GM12873 (cell line): Measurements from ENCODE around the gene NFATC2.

ENCODE experiments used
- CTCF ChIP-seq: IDR thresholded peaks from 2 replicates; pipeline ENCODE4 v1.5.1; 2012; ENCODE audit warnings: low read depth, mild to moderate bottlenecking, moderate library complexity, low read length, control low read depth; ENCODE audit not compliant: insufficient read depth; ENCODE audit errors: missing control alignments

Gene NFATC2

GRCh38 chr20:51376111-51376510 is 166.4 kb downstream of the NFATC2 start:
- no peak for TF ChIP-seq CTCF

- TF ChIP-seq CTCF, result no peak
Measured at GRCh38 chr20:51375561-51375960, 167.0 kb downstream of the NFATC2 start.

- TF ChIP-seq CTCF, result no peak
Measured at GRCh38 chr20:51374961-51375360, 167.6 kb downstream of the NFATC2 start.

GRCh38 chr20:51374456-51374830 is 168.1 kb downstream of the NFATC2 start:
- TF ChIP-seq CTCF, result no peak

GRCh38 chr20:51373713-51374455 is 168.6 kb downstream of the NFATC2 start:
- TF ChIP-seq CTCF, result no peak

- TF ChIP-seq CTCF, result no peak
Measured at GRCh38 chr20:51372966-51373365, 169.6 kb downstream of the NFATC2 start.

GRCh38 chr20:51372176-51372803 is 170.2 kb downstream of the NFATC2 start:
- TF ChIP-seq CTCF, result peak; percentile 96
